ENCODE results near the gene STIM1.

DNA sequence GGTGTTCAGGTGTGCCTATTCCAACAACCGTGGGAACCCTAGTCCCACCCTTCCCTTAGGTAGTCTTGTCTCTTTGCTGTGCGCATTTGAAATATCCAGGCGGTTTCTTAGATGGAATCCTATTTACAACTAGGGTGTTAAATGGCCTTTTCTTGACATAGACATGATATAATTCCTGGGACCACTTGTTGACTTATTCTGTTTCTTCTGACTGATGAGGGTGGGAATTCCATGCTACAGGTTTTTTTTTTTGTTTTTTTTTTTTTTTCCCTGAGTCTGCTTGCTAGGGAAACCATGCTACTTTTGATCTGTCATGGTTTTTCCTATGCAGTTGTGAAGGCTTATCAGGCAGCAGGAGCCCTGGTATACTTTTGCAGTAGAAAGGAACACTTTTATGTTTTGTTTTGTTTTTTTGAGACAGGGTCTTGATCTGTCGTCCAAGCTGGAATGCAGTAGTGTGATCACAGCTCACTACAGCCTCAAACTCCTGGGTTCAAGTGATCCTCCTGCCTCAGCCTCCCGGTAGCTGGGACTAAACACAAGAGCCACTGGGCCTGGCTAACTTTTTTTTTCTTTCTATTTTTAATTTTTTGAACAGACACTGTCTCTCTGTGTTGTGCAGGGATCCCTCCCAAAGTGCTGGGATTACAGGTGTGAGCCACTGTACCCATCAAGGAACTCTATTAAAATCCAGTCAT, 1.5 kb downstream of the STIM1 start:
- TF ChIP-seq, protein P1, sequence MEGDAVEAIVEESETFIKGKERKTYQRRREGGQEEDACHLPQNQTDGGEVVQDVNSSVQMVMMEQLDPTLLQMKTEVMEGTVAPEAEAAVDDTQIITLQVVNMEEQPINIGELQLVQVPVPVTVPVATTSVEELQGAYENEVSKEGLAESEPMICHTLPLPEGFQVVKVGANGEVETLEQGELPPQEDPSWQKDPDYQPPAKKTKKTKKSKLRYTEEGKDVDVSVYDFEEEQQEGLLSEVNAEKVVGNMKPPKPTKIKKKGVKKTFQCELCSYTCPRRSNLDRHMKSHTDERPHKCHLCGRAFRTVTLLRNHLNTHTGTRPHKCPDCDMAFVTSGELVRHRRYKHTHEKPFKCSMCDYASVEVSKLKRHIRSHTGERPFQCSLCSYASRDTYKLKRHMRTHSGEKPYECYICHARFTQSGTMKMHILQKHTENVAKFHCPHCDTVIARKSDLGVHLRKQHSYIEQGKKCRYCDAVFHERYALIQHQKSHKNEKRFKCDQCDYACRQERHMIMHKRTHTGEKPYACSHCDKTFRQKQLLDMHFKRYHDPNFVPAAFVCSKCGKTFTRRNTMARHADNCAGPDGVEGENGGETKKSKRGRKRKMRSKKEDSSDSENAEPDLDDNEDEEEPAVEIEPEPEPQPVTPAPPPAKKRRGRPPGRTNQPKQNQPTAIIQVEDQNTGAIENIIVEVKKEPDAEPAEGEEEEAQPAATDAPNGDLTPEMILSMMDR (IDR thresholded peaks at IDR 0.05; ENCODE audit: insufficient read depth, low read length, poor library complexity, severe bottlenecking), result no peak
- TF ChIP-seq EZH2phosphoT487 (conservative IDR thresholded peaks at IDR 0.05; ENCODE audit: low read length), result no peak

Data from SU-DHL-6 (cell line).